IMR-90 (cell line): Measurements from ENCODE around the gene BACE1. TPM values are rescaled to one million over a fixed set of nuclear protein-coding genes. Genes with fewer than 3 reads are reported as not detected.

Source experiments
- ATAC-seq: fragments of 200-7000 bp; cut with Tn5 transposase; 2 replicates; pipeline ENCODE4 v1.9.1; 2020; ENCODE audit warnings: low read depth, mild to moderate bottlenecking, moderate library complexity
- BruUV-seq: library from RNA; stranded (reverse); fragments of 400-500 nt; replicated peaks from 2 replicates; lab custom pipeline; 2021; lab: Mats Ljungman, UMichigan
- CTCF ChIA-PET: fragments of 300-600 bp; formaldehyde crosslinking; extraction: SDS; loops from one replicate; lab custom pipeline; 2021; ENCODE audit warnings: antibody characterized with exemption; lab: Yijun Ruan, JAX
- POLR2A ChIA-PET: fragments of 300-600 bp; sonication (Branson Sonifier 250); formaldehyde crosslinking; loops from one replicate; lab custom pipeline; 2022; ENCODE audit warnings: antibody characterized with exemption; ENCODE audit not compliant: unreplicated experiment; lab: Charles Lee
- DNase-seq: peaks from one replicate; pipeline ENCODE4 v3.0.0; 2013
- H2AFZ ChIP-seq: replicated peaks from 2 replicates; pipeline ENCODE3; 2013; ENCODE audit warnings: low read length, mild to moderate bottlenecking; ENCODE audit not compliant: poor library complexity
- H2AK5ac ChIP-seq: 2 replicates; pipeline ENCODE4 v1.6.1; 2013; ENCODE audit warnings: low read depth, low read length, inconsistent platforms
- H2AK9ac ChIP-seq: replicated peaks from 2 replicates; pipeline ENCODE3; 2013; ENCODE audit warnings: mild to moderate bottlenecking, low read depth, low read length, moderate library complexity; ENCODE audit not compliant: poor library complexity
- H2BK120ac ChIP-seq: 2 replicates; pipeline ENCODE4 v1.6.1; 2013; ENCODE audit warnings: low read depth, low read length, inconsistent platforms
- H2BK15ac ChIP-seq: 3 replicates; pipeline ENCODE4 v1.6.1; 2013; ENCODE audit warnings: low read depth, low read length, inconsistent platforms
- H2BK20ac ChIP-seq: 2 replicates; pipeline ENCODE4 v1.6.1; 2013; ENCODE audit warnings: low read depth, mild to moderate bottlenecking, inconsistent platforms, low read length, moderate library complexity
- H2BK5ac ChIP-seq: 2 replicates; pipeline ENCODE4 v1.6.1; 2013; ENCODE audit warnings: mild to moderate bottlenecking, low read depth, low read length, inconsistent platforms; ENCODE audit not compliant: poor library complexity, severe bottlenecking
- H3K14ac ChIP-seq: replicated peaks from 2 replicates; pipeline ENCODE4 v1.6.1; 2013; ENCODE audit warnings: low read depth, low read length, inconsistent platforms
- H3K18ac ChIP-seq: 2 replicates; pipeline ENCODE4 v1.6.1; 2013; ENCODE audit warnings: low read depth, low read length, control low read depth
- H3K23ac ChIP-seq: 2 replicates; pipeline ENCODE4 v1.6.1; 2013; ENCODE audit warnings: low read depth, low read length, inconsistent platforms
- H3K27ac ChIP-seq: 2 replicates; pipeline ENCODE4 v1.5.1; 2013; ENCODE audit warnings: mild to moderate bottlenecking, control low read depth, low read length; ENCODE audit not compliant: insufficient read depth
- H3K27me3 ChIP-seq: 2 replicates; pipeline ENCODE4 v1.6.1; 2013; ENCODE audit warnings: low read length; ENCODE audit not compliant: control insufficient read depth, insufficient read depth
- H3K36me3 ChIP-seq: 2 replicates; pipeline ENCODE4 v1.6.1; 2013; ENCODE audit warnings: low read length, mixed read lengths; ENCODE audit not compliant: control insufficient read depth, insufficient read depth
- H3K4ac ChIP-seq: 2 replicates; pipeline ENCODE4 v1.6.1; 2013; ENCODE audit warnings: low read depth, low read length, inconsistent platforms
- H3K4me1 ChIP-seq: 2 replicates; pipeline ENCODE4 v1.6.1; 2013; ENCODE audit warnings: low read length, mixed read lengths; ENCODE audit not compliant: control insufficient read depth, insufficient read depth
- H3K4me2 ChIP-seq: 2 replicates; pipeline ENCODE4 v1.6.1; 2013; ENCODE audit warnings: low read depth, mild to moderate bottlenecking, control low read depth, low read length, moderate library complexity
- H3K4me3 ChIP-seq: 2 replicates; pipeline ENCODE4 v1.5.1; 2013; ENCODE audit warnings: low read depth, mild to moderate bottlenecking, control low read depth, low read length, moderate library complexity; ENCODE audit not compliant: insufficient read depth
- H3K56ac ChIP-seq: 2 replicates; pipeline ENCODE4 v1.6.1; 2013; ENCODE audit warnings: low read length, inconsistent platforms; ENCODE audit not compliant: insufficient read depth; ENCODE audit errors: extremely low read depth
- H3K79me1 ChIP-seq, 2 experiments: 2 replicates each; pipeline ENCODE4 v1.6.1; 2013; ENCODE audit warnings: low read length in 2 of 2, inconsistent platforms in 1 of 2, low read depth in 1 of 2
- H3K9ac ChIP-seq: 2 replicates; pipeline ENCODE4 v1.6.1; 2013; ENCODE audit warnings: low read depth, low read length, control low read depth
- H3K9me1 ChIP-seq: 2 replicates; pipeline ENCODE4 v1.6.1; 2013; ENCODE audit warnings: low read length, inconsistent platforms; ENCODE audit not compliant: insufficient read depth
- H3K9me3 ChIP-seq: 2 replicates; pipeline ENCODE4 v1.6.1; 2013; ENCODE audit warnings: low read length; ENCODE audit not compliant: control insufficient read depth, insufficient read depth
- H4K20me1 ChIP-seq: 2 replicates; pipeline ENCODE4 v1.6.1; 2013; ENCODE audit warnings: low read length, inconsistent platforms; ENCODE audit not compliant: insufficient read depth
- H4K5ac ChIP-seq: 2 replicates; pipeline ENCODE4 v1.6.1; 2013; ENCODE audit warnings: mild to moderate bottlenecking, low read depth, low read length, control low read depth
- H4K8ac ChIP-seq, 2 experiments: 2 replicates each; pipeline ENCODE4 v1.6.1; 2013; ENCODE audit warnings: low read depth in 2 of 2, low read length in 2 of 2, control low read depth in 1 of 2, inconsistent platforms in 1 of 2
- H4K91ac ChIP-seq: 2 replicates; pipeline ENCODE4 v1.6.1; 2013; ENCODE audit warnings: low read depth, low read length, inconsistent platforms; ENCODE audit not compliant: insufficient read depth
- MAZ ChIP-seq: IDR thresholded peaks from 2 replicates; pipeline ENCODE4 v1.6.1; 2012; ENCODE audit warnings: low read depth, mild to moderate bottlenecking, low read length, improper control_type of control experiment, moderate library complexity, borderline replicate concordance
- SMC3 ChIP-seq: fragments of 150-350 bp; IDR thresholded peaks from 2 replicates; pipeline ENCODE4 v1.6.1; 2016; ENCODE audit warnings: low read depth, mild to moderate bottlenecking, antibody characterized with exemption, low read length, moderate library complexity
- WGBS, 2 experiments: methylation state at CpG; one replicate each; pipeline versions ENCODE4 v1.1.5 to v1.1.7; 2013; ENCODE audit warnings: missing lambda C conversion rate in 2 of 2; ENCODE audit not compliant: insufficient read length in 1 of 2; ENCODE audit errors: extremely low coverage in 2 of 2; 5-methylcytosine and 5-hydroxymethylcytosine counted together
- dilution Hi-C: fragments of 300-500 bp; cut with HindIII; formaldehyde crosslinking; loops from one replicate; pipeline ENCODE4 v1.14.3; 2018; ENCODE audit warnings: low sequenced_read_pairs; ENCODE audit not compliant: unreplicated experiment
- in situ Hi-C: fragments of 300-500 bp; cut with MboI; formaldehyde crosslinking; loops from 3 replicates; pipeline ENCODE4 v1.14.3; 2019; ENCODE audit warnings: low sequenced_read_pairs, inconsistent platforms, mixed read lengths
- intact Hi-C: fragments of 100-400 bp; cut with micrococcal nuclease; formaldehyde crosslinking; loops from 2 replicates; pipeline ENCODE4 v1.10.0; 2022
- polyA plus RNA-seq, 3 experiments: library from polyadenylated mRNA; depleted of rRNA; stranded (reverse); fragments of >200 nt; gene quantifications; 2 replicates each; pipeline ENCODE4 v1.2.3, GENCODE V29; 2012; ENCODE audit warnings: low replicate concordance in 1 of 3
- total RNA-seq: library from RNA; depleted of rRNA; stranded (reverse); fragments of >200 nt; gene quantifications from 2 replicates; pipeline ENCODE4 v1.2.3, GENCODE V29; 2012
- TF ChIP-seq, protein P1 (sequence below): conservative IDR thresholded peaks from 2 replicates; pipeline ENCODE4 v1.5.1; 2012; ENCODE audit warnings: mild to moderate bottlenecking, low read depth, low read length, improper control_type of control experiment

The BACE1 gene
- total and polyA plus RNA-seq, 2 of the 4 experiments (the other 2 are of a cell fraction) = 27.6 to 50.6 TPM

DNA sequence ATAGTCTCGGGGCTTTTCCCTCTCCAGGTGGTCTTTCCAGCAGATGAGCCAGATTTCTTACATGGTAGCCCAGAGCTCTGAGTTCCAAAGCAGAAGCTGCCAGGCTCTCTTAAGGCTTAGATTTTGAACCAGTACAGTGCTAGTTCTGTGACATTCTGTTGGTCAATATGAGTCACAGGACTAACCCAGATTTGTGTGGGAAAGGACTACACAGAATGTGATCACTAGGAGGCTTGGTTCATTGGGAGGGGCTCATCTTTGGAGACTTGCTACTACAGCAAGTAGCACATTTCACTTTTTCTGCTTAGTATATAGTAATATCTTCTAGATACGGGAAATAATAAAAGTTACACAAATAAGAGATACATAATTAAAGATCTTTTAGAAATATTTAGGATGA, 59.5 kb downstream of the BACE1 start:
- Histone ChIP-seq H2BK15ac (no peak overlapping the region), H3K27me3 (no peaks in the 10 kb centered on the region), H3K23ac (no peak overlapping the region), H3K9ac (no peak overlapping the region), H4K91ac (no peak overlapping the region), H3K4ac (no peak overlapping the region), H3K9me3 (no peaks in the 10 kb centered on the region), H3K4me3 (no peak overlapping the region), H2AK5ac (no peak overlapping the region), H2BK120ac (no peak overlapping the region), H3K4me1 (peaks cover 2% of the 10 kb centered on the region; the same call in 1 of the 2 replicates), H2BK5ac (no peak overlapping the region), H3K14ac (no peak overlapping the region), H4K5ac (no peak overlapping the region), H3K27ac (no peak overlapping the region), H3K36me3 (peaks cover 5% of the 10 kb centered on the region), H4K20me1 (0 out of 2 replicates have a peak, but pooled peaks cover 3% of the 10 kb centered on the region), H3K18ac (no peak overlapping the region), H3K56ac (no peak overlapping the region), H3K4me2 (no peak overlapping the region), H3K79me1 (peaks cover 6 to 10% of the 10 kb centered on the region in 2 experiments; a peak in 3 of 4 replicates), H2AK9ac (no peak overlapping the region), H2BK20ac (no peak overlapping the region), H3K9me1 (no peaks in the 10 kb centered on the region; the same call in 1 of the 2 replicates), H2AFZ (no peak overlapping the region), H4K8ac (no peak overlapping the region)
- POLR2A ChIA-PET = no interaction called here
- intact Hi-C loops (no loop called here), dilution Hi-C loops (no loop called here), in situ Hi-C loops (no loop called here)
- CTCF ChIA-PET = no interaction called here
- WGBS, 2 experiments = no CpG with 5 or more reads among the region's 2 CpGs
- no peak for TF ChIP-seq MAZ
- TF ChIP-seq, protein P1, sequence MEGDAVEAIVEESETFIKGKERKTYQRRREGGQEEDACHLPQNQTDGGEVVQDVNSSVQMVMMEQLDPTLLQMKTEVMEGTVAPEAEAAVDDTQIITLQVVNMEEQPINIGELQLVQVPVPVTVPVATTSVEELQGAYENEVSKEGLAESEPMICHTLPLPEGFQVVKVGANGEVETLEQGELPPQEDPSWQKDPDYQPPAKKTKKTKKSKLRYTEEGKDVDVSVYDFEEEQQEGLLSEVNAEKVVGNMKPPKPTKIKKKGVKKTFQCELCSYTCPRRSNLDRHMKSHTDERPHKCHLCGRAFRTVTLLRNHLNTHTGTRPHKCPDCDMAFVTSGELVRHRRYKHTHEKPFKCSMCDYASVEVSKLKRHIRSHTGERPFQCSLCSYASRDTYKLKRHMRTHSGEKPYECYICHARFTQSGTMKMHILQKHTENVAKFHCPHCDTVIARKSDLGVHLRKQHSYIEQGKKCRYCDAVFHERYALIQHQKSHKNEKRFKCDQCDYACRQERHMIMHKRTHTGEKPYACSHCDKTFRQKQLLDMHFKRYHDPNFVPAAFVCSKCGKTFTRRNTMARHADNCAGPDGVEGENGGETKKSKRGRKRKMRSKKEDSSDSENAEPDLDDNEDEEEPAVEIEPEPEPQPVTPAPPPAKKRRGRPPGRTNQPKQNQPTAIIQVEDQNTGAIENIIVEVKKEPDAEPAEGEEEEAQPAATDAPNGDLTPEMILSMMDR = no peak
- peak; percentile 4; the same call in 1 of the 2 replicates for TF ChIP-seq SMC3
- ATAC-seq = peak; percentile 56; the same call in 1 of the 2 replicates
- no TSS peak for BruUV-seq
- DNase-seq = peak; percentile 71
